ENCODE measurements around the gene APLP2. TPM values are rescaled to one million over a fixed set of nuclear protein-coding genes. Genes with fewer than 3 reads are reported as not detected.

APLP2 gene
- total and polyA plus RNA-seq, 4 donors = 190 to 337 (median 233) TPM

GRCh38 chr11:130161441-130162145, 91.9 kb downstream of the APLP2 start:
- 77% methylated on average over 11 of the region's 11 CpGs for WGBS

DNA sequence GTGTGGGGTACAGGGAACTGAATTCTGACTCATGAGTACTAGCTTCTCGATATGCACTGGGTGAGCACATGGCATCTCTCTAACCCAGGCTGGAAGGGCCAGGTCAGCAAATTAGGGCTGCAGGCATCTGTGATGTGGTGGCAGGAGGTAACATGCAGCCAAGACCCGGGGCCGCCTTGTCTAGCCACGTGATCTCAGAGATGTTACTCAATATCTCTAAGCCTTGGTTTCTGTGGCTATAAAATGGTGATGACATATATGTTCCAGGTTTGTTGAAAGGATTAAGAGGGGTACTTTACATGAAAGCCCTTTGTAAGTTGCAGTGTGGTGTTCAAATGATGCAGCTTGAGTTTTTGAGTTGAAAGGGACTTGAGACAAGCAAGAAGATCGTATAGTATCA, 93.0 kb downstream of the APLP2 start:
- Histone ChIP-seq H3K9me3 (ENCODE audit: control insufficient read depth in 4 of 4, low read length in 3 of 4) (no peaks in the 10 kb centered on the region), H3K4me3 (ENCODE audit: low read depth in 1 of 3, low read length in 3 of 3) (no peak overlapping the region), H3K36me3 (ENCODE audit: control insufficient read depth in 4 of 4, insufficient read depth in 3 of 4, low read depth in 1 of 4, low read length in 3 of 4) (no peaks in the 10 kb centered on the region), H3K4me1 (ENCODE audit: control insufficient read depth in 4 of 4, insufficient read depth in 4 of 4, low read length in 3 of 4) (peaks cover 4 to 21% (median 13%) of the 10 kb centered on the region in 4 donors), H3K27ac (ENCODE audit: low read depth in 1 of 2, low read length in 2 of 2) (no peak overlapping the region), H3K27me3 (ENCODE audit: control insufficient read depth in 4 of 4, insufficient read depth in 4 of 4, low read length in 3 of 4) (no peaks in the 10 kb centered on the region), H3K9ac (ENCODE audit: low read depth in 1 of 2, low read length in 2 of 2) (no peak overlapping the region)
- no peak for DNase-seq (ENCODE audit: low spot score)
- TF ChIP-seq HNF4G (IDR thresholded peaks at IDR 0.05) (no peak), ATF3 (IDR thresholded peaks at IDR 0.05) (no peak), REST (IDR thresholded peaks at IDR 0.05) (no peak), FOXA2 (IDR thresholded peaks at IDR 0.05) (no peak), SP1 (IDR thresholded peaks at IDR 0.05) (no peak), HNF4A (conservative IDR thresholded peaks at IDR 0.05) (no peak), YY1 (IDR thresholded peaks at IDR 0.05) (no peak), ZBTB33 (IDR thresholded peaks at IDR 0.05) (no peak), FOXA1 (IDR thresholded peaks at IDR 0.05) (no peak), RAD21 (IDR thresholded peaks at IDR 0.05) (no peak), NR2F2 (IDR thresholded peaks at IDR 0.05) (no peak), EGR1 (IDR thresholded peaks at IDR 0.05; ENCODE audit: low read depth in 2 of 2) (no peak), JUND (IDR thresholded peaks at IDR 0.05) (no peak), TAF1 (conservative IDR thresholded peaks at IDR 0.05) (no peak)
- TF ChIP-seq, protein P1, sequence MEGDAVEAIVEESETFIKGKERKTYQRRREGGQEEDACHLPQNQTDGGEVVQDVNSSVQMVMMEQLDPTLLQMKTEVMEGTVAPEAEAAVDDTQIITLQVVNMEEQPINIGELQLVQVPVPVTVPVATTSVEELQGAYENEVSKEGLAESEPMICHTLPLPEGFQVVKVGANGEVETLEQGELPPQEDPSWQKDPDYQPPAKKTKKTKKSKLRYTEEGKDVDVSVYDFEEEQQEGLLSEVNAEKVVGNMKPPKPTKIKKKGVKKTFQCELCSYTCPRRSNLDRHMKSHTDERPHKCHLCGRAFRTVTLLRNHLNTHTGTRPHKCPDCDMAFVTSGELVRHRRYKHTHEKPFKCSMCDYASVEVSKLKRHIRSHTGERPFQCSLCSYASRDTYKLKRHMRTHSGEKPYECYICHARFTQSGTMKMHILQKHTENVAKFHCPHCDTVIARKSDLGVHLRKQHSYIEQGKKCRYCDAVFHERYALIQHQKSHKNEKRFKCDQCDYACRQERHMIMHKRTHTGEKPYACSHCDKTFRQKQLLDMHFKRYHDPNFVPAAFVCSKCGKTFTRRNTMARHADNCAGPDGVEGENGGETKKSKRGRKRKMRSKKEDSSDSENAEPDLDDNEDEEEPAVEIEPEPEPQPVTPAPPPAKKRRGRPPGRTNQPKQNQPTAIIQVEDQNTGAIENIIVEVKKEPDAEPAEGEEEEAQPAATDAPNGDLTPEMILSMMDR (IDR thresholded peaks at IDR 0.05; ENCODE audit: low read depth, low read length, missing input control) = no peak
- 64% methylated on average over 5 of the region's 5 CpGs for WGBS

More at GRCh38 chr11:130161441-130162145, 91.9 kb downstream of the APLP2 start:
- Histone ChIP-seq H3K4me3 (ENCODE audit: low read depth in 1 of 3, low read length in 3 of 3) (no peak overlapping the region), H3K4me1 (ENCODE audit: control insufficient read depth in 4 of 4, insufficient read depth in 4 of 4, low read length in 3 of 4) (peaks cover 4 to 21% (median 13%) of the 10 kb centered on the region in 4 donors), H3K9ac (ENCODE audit: low read depth in 1 of 2, low read length in 2 of 2) (no peak overlapping the region), H3K27ac (ENCODE audit: low read depth in 1 of 2, low read length in 2 of 2) (no peak overlapping the region), H3K36me3 (ENCODE audit: control insufficient read depth in 4 of 4, insufficient read depth in 3 of 4, low read depth in 1 of 4, low read length in 3 of 4) (no peaks in the 10 kb centered on the region), H3K9me3 (ENCODE audit: control insufficient read depth in 4 of 4, low read length in 3 of 4) (no peaks in the 10 kb centered on the region), H3K27me3 (ENCODE audit: control insufficient read depth in 4 of 4, insufficient read depth in 4 of 4, low read length in 3 of 4) (no peaks in the 10 kb centered on the region)
- no peak for DNase-seq (ENCODE audit: low spot score)
- no peak for TF ChIP-seq HNF4G (IDR thresholded peaks at IDR 0.05)
